ENCODE measurements around the gene USP34.

DNA sequence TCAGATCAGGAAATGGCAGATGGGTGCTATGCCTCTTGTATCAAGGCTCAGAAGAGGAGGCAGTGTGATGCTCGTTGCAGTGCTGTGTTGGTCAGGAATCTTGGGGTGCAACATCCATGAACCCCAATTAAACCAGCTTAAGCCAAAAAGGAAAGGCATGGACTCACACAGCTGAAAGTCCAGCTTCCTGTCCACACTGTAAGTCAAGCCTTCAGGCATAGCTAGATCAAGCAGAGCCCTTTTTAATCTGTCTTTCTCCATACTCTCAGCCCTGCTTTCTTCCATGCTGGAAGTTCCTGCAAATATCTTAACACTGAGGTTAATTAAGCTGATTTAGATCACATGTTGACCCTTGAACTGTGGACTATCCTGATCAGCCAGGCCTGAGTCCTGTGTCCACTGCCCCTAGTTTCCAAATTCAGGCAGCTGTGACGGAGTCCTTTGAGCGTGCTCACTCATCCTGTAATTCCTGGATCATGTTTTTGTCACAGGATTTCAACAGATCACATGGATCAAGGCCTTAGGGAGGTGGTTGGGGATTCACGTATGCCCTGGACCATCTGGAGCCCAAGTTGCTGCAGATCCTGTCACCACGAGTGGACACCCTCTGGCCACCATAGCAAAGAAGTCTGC, 313.4 kb downstream of the USP34 start:
- TF ChIP-seq, protein P1, sequence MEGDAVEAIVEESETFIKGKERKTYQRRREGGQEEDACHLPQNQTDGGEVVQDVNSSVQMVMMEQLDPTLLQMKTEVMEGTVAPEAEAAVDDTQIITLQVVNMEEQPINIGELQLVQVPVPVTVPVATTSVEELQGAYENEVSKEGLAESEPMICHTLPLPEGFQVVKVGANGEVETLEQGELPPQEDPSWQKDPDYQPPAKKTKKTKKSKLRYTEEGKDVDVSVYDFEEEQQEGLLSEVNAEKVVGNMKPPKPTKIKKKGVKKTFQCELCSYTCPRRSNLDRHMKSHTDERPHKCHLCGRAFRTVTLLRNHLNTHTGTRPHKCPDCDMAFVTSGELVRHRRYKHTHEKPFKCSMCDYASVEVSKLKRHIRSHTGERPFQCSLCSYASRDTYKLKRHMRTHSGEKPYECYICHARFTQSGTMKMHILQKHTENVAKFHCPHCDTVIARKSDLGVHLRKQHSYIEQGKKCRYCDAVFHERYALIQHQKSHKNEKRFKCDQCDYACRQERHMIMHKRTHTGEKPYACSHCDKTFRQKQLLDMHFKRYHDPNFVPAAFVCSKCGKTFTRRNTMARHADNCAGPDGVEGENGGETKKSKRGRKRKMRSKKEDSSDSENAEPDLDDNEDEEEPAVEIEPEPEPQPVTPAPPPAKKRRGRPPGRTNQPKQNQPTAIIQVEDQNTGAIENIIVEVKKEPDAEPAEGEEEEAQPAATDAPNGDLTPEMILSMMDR (IDR thresholded peaks at IDR 0.05; ENCODE audit: poor library complexity) = no peak
- no peak for TF ChIP-seq EZH2 (IDR thresholded peaks at IDR 0.05; ENCODE audit: borderline replicate concordance)
- TF ChIP-seq EZH2phosphoT487 (IDR thresholded peaks at IDR 0.05; ENCODE audit: low read depth, severe bottlenecking, unreplicated experiment) = no peak

Data from hepatocyte (in vitro differentiated cells).